Measurements from ENCODE around the gene OR10V1.

DNA sequence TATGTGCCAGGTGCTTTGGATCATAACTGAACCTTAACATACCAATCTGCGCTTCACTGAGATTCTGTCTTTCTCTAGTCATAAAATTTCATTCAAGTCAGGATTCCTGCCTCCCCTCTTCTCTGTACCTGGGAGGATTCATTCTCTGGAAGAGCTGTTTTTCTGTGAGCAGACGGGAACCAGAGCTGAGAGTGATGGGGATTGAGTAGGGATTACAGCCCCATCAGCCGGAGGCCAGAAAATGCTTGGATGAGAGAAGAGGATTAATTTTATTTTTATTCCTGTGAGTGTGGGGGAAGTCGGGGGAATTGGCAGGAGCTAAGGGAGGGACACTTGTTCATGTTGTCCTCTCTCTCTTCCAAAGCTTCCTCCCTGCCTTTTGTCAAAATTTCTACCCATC lies 46.3 kb upstream of the OR10V1 start:
- TF ChIP-seq SNIP1 (IDR thresholded peaks at IDR 0.05; ENCODE audit: low read depth) (no peak), SP1 (CRISPR knock-in tag; IDR thresholded peaks at IDR 0.05) (no peak)
- TF ChIP-seq, protein P1, sequence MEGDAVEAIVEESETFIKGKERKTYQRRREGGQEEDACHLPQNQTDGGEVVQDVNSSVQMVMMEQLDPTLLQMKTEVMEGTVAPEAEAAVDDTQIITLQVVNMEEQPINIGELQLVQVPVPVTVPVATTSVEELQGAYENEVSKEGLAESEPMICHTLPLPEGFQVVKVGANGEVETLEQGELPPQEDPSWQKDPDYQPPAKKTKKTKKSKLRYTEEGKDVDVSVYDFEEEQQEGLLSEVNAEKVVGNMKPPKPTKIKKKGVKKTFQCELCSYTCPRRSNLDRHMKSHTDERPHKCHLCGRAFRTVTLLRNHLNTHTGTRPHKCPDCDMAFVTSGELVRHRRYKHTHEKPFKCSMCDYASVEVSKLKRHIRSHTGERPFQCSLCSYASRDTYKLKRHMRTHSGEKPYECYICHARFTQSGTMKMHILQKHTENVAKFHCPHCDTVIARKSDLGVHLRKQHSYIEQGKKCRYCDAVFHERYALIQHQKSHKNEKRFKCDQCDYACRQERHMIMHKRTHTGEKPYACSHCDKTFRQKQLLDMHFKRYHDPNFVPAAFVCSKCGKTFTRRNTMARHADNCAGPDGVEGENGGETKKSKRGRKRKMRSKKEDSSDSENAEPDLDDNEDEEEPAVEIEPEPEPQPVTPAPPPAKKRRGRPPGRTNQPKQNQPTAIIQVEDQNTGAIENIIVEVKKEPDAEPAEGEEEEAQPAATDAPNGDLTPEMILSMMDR (IDR thresholded peaks at IDR 0.05 in 2 of 3, conservative IDR thresholded peaks at IDR 0.05 in 1 of 3; ENCODE audit: insufficient read depth in 2 of 3, low read depth in 1 of 3, low read length in 3 of 3): no peak
